ENCODE results near the gene KIF18B. TPM values are rescaled to one million over a fixed set of nuclear protein-coding genes. Genes with fewer than 3 reads are reported as not detected.

KIF18B gene
- 0.12 TPM for total RNA-seq (2013)
- polyA plus RNA-seq (not detected), polyA minus RNA-seq (0.14 and 0.56 TPM in 2 replicates), total RNA-seq (0 to 5.7 (median 0.12) reads per million in 11 experiments)

GRCh38 chr17:44947461-44948314 lies at the start of gene KIF18B:
Gene KIF18B, minus strand, starts transcription at chr17:44947773. Its CDS starts 11,429 bp downstream, at chr17:44936344.
- Histone ChIP-seq H3K9ac (ENCODE audit: insufficient read depth, low read length, poor library complexity, severe bottlenecking) (peak within 1 kb of the TSS; percentile 66), H2AFZ (ENCODE audit: insufficient read depth, low read depth, low read length, poor library complexity, severe bottlenecking) (peak within 1 kb of the TSS; percentile 98), H3K4me1 (ENCODE audit: control insufficient read depth in 1 of 2, insufficient read depth in 2 of 2, low read length in 2 of 2) (peaks cover 18 to 30% of the 10 kb centered on the region in 2 donors), H3K27ac (ENCODE audit: low read depth in 1 of 2, low read length in 2 of 2) (peak within 1 kb of the TSS; percentile 32 to 82), H3K4me2 (replicated peaks; ENCODE audit: extremely low read depth, low read length, poor library complexity, severe bottlenecking) (peak within 1 kb of the TSS; percentile 97), H3K9me3 (replicated peaks in 1 of 2; ENCODE audit: control insufficient read depth in 1 of 2, insufficient read depth in 1 of 2, low read length in 2 of 2) (no peaks in the 10 kb centered on the region), H3K36me3 (replicated peaks in 1 of 2; ENCODE audit: control insufficient read depth in 1 of 2, insufficient read depth in 2 of 2, low read length in 2 of 2) (peaks cover 0 to 4% of the 10 kb centered on the region in 2 donors), H3K79me2 (ENCODE audit: insufficient read depth, low read length) (peaks cover 53% of the 10 kb centered on the region), H3K27me3 (ENCODE audit: control insufficient read depth in 2 of 2, insufficient read depth in 2 of 2, low read length in 2 of 2) (no peaks in the 10 kb centered on the region), H4K20me1 (ENCODE audit: insufficient read depth, low read length) (no peaks in the 10 kb centered on the region), H3K4me3 (replicated peaks in 1 of 3; ENCODE audit: low read depth in 2 of 3, low read length in 3 of 3) (peak within 1 kb of the TSS; percentile 69 to 94 (median 71))
- Mint-ChIP-seq H3K27ac (peak within 1 kb of the TSS; percentile 86 to 94 (median 90)), H3K9me3 (no peaks in the 10 kb centered on the region), H3K36me3 (peaks cover 1 to 11% of the 10 kb centered on the region in 2 donors), H3K4me1 (peaks cover 18% of the 10 kb centered on the region), H3K4me3 (peak within 1 kb of the TSS; percentile 86 to 95), H3K27me3 (ENCODE audit: low read depth in 3 of 3) (peaks cover 0 to 6% (median 2%) of the 10 kb centered on the region in 3 donors)
- 3% methylated on average over 62 of the region's 62 CpGs for WGBS (ENCODE audit: insufficient coverage)
- TF ChIP-seq, protein P1, sequence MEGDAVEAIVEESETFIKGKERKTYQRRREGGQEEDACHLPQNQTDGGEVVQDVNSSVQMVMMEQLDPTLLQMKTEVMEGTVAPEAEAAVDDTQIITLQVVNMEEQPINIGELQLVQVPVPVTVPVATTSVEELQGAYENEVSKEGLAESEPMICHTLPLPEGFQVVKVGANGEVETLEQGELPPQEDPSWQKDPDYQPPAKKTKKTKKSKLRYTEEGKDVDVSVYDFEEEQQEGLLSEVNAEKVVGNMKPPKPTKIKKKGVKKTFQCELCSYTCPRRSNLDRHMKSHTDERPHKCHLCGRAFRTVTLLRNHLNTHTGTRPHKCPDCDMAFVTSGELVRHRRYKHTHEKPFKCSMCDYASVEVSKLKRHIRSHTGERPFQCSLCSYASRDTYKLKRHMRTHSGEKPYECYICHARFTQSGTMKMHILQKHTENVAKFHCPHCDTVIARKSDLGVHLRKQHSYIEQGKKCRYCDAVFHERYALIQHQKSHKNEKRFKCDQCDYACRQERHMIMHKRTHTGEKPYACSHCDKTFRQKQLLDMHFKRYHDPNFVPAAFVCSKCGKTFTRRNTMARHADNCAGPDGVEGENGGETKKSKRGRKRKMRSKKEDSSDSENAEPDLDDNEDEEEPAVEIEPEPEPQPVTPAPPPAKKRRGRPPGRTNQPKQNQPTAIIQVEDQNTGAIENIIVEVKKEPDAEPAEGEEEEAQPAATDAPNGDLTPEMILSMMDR (IDR thresholded peaks at IDR 0.05) = no peak
- peak; percentile 90 to 97 (median 94) for DNase-seq
- intact Hi-C loops (cut with micrococcal nuclease) = loop anchor here (2.0 to 5.0 kb wide), 3 partner anchors 45 to 113 kb away; partner anchors contain the start of gene NMT1 (in 1 of the 2)

DNA sequence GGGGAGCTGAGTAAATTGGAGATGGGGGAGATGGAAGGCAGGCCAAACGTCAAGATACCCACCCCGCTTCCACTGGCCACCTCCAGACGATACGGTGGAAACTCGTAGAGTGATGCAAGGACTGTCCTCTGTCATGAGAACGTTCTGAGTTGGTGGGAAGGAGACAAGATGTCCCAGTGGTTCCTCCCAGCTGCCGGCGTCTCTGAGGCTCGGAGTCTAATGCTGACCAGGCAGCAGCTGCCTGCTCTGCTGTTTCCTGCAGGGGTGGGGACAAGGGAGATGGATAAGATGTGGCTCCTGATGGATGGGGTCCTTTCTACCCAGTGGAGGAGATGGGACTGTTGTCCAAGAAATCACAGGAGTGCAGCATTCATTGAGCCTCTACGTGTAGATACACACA lies 48.7 kb upstream of the KIF18B start:
- no peaks in the 10 kb centered on the region for H3K4me1 ChIP-seq (ENCODE audit: control insufficient read depth in 1 of 2, insufficient read depth in 2 of 2, low read length in 2 of 2)
- 79% methylated on average over 9 of the region's 10 CpGs for WGBS (ENCODE audit: insufficient coverage)
- Mint-ChIP-seq H3K36me3 (no peaks in the 10 kb centered on the region), H3K27me3 (ENCODE audit: low read depth in 3 of 3) (peaks cover 14 to 35% (median 14%) of the 10 kb centered on the region in 3 donors), H3K27ac (no peak overlapping the region), H3K4me1 (no peaks in the 10 kb centered on the region), H3K4me3 (peak overlapping the region in 1 of 2 donors; percentile 5), H3K9me3 (peaks cover 0 to 16% (median 12%) of the 10 kb centered on the region in 7 donors)
- H3K4me2 ChIP-seq (replicated peaks; ENCODE audit: extremely low read depth, low read length, poor library complexity, severe bottlenecking) = no peak overlapping the region
- intact Hi-C loops (cut with micrococcal nuclease) = no loop called here
- no peak overlapping the region for H2AFZ ChIP-seq (ENCODE audit: insufficient read depth, low read depth, low read length, poor library complexity, severe bottlenecking)
- no peaks in the 10 kb centered on the region for H4K20me1 ChIP-seq (ENCODE audit: insufficient read depth, low read length)
- no peak for DNase-seq
- no peaks in the 10 kb centered on the region for H3K9me3 ChIP-seq (replicated peaks in 1 of 2; ENCODE audit: control insufficient read depth in 1 of 2, insufficient read depth in 1 of 2, low read length in 2 of 2)
- no peak overlapping the region for H3K4me3 ChIP-seq (replicated peaks in 1 of 3; ENCODE audit: low read depth in 2 of 3, low read length in 3 of 3)
- no peaks in the 10 kb centered on the region for H3K27me3 ChIP-seq (ENCODE audit: control insufficient read depth in 2 of 2, insufficient read depth in 2 of 2, low read length in 2 of 2)
- no peak overlapping the region for H3K27ac ChIP-seq (ENCODE audit: low read depth in 1 of 2, low read length in 2 of 2)
- no peaks in the 10 kb centered on the region for H3K36me3 ChIP-seq (replicated peaks in 1 of 2; ENCODE audit: control insufficient read depth in 1 of 2, insufficient read depth in 2 of 2, low read length in 2 of 2)
- no peak overlapping the region for H3K9ac ChIP-seq (ENCODE audit: insufficient read depth, low read length, poor library complexity, severe bottlenecking)
- TF ChIP-seq, protein P1 (IDR thresholded peaks at IDR 0.05) = no peak
- H3K79me2 ChIP-seq (ENCODE audit: insufficient read depth, low read length) = no peaks in the 10 kb centered on the region
